ENCODE results near the gene TSLP. TPM values are rescaled to one million over a fixed set of nuclear protein-coding genes. Genes with fewer than 3 reads are reported as not detected.

Gene TSLP
- total and polyA plus RNA-seq, 2 experiments from 2014 or later: 0.07 to 0.27 TPM

- no peaks in the 10 kb centered on the region for H3K9me3 ChIP-seq (ENCODE audit: low read depth)
- H3K27ac ChIP-seq: no peak overlapping the region
- no peaks in the 10 kb centered on the region for H3K4me1 ChIP-seq (ENCODE audit: insufficient read depth)
- no peak overlapping the region for H3K4me2 ChIP-seq
- H3K79me2 ChIP-seq: no peaks in the 10 kb centered on the region
- no peaks in the 10 kb centered on the region for H3K9me2 ChIP-seq (replicated peaks; ENCODE audit: insufficient read depth)
- no peaks in the 10 kb centered on the region for H4K20me1 ChIP-seq (ENCODE audit: insufficient read depth, poor library complexity, severe bottlenecking)
- H3K36me3 ChIP-seq (replicated peaks; ENCODE audit: insufficient read depth, low read depth): no peaks in the 10 kb centered on the region
- no peak for DNase-seq (ENCODE audit: low spot score)
- H3K27me3 ChIP-seq: no peaks in the 10 kb centered on the region
- H3K4me3 ChIP-seq: no peak overlapping the region
- 100% methylated on average over 3 of the region's 3 CpGs for WGBS (ENCODE audit: low lambda C conversion rate, missing lambda C conversion rate)
- H2AFZ ChIP-seq: no peak overlapping the region
- TF ChIP-seq CTCF (IDR thresholded peaks at IDR 0.05; ENCODE audit: poor library complexity): no peak
Observed at GRCh38 chr5:111113678-111114077, 42.2 kb downstream of the TSLP start.

- Histone ChIP-seq H3K9me2 (replicated peaks; ENCODE audit: insufficient read depth) (no peaks in the 10 kb centered on the region), H3K4me1 (ENCODE audit: insufficient read depth) (no peaks in the 10 kb centered on the region), H3K4me2 (no peak overlapping the region), H3K4me3 (no peak overlapping the region), H4K20me1 (ENCODE audit: insufficient read depth, poor library complexity, severe bottlenecking) (no peaks in the 10 kb centered on the region), H3K27ac (no peak overlapping the region), H3K36me3 (replicated peaks; ENCODE audit: insufficient read depth, low read depth) (no peaks in the 10 kb centered on the region), H3K9me3 (ENCODE audit: low read depth) (no peaks in the 10 kb centered on the region), H3K27me3 (no peaks in the 10 kb centered on the region), H2AFZ (no peak overlapping the region), H3K79me2 (no peaks in the 10 kb centered on the region)
- 100% methylated on average over 1 of the region's 1 CpG for WGBS (ENCODE audit: low lambda C conversion rate, missing lambda C conversion rate)
- DNase-seq (ENCODE audit: low spot score): no peak
- TF ChIP-seq CTCF (IDR thresholded peaks at IDR 0.05; ENCODE audit: poor library complexity) (no peak), EZH2 (IDR thresholded peaks at IDR 0.05; ENCODE audit: borderline replicate concordance) (no peak), EZH2phosphoT487 (IDR thresholded peaks at IDR 0.05; ENCODE audit: low read depth, severe bottlenecking, unreplicated experiment) (no peak)
Observed at GRCh38 chr5:111115229-111115628, 43.7 kb downstream of the TSLP start.

DNA sequence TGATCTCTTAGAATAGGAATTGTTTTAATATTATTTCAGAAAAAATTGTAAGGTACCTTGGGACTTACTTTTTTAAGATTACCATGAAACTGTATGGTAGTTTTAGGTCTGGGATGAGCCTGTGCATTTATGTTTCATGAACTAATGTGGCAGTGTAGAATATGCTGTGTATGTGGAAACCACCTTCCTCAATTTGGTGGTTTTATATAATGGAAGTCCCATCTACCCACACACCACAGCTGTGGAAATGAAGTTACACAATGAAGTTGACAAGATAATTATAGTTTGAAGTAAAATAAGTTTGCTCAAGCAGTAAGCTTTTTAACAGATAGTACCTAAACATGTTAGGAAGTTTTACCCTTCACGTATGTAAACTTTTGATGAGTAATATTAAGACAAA lies 45.0 kb downstream of the TSLP start:
- Histone ChIP-seq H3K27me3 (no peaks in the 10 kb centered on the region), H2AFZ (no peak overlapping the region), H3K4me2 (no peak overlapping the region), H3K27ac (no peak overlapping the region), H4K20me1 (ENCODE audit: insufficient read depth, poor library complexity, severe bottlenecking) (no peaks in the 10 kb centered on the region), H3K79me2 (no peaks in the 10 kb centered on the region), H3K9me3 (ENCODE audit: low read depth) (no peaks in the 10 kb centered on the region), H3K4me1 (ENCODE audit: insufficient read depth) (no peaks in the 10 kb centered on the region), H3K4me3 (no peak overlapping the region), H3K36me3 (replicated peaks; ENCODE audit: insufficient read depth, low read depth) (no peaks in the 10 kb centered on the region), H3K9me2 (replicated peaks; ENCODE audit: insufficient read depth) (no peaks in the 10 kb centered on the region)
- WGBS (ENCODE audit: low lambda C conversion rate, missing lambda C conversion rate): 84% methylated on average over 1 of the region's 1 CpG
- TF ChIP-seq EZH2phosphoT487 (IDR thresholded peaks at IDR 0.05; ENCODE audit: low read depth, severe bottlenecking, unreplicated experiment) (no peak), CTCF (IDR thresholded peaks at IDR 0.05; ENCODE audit: poor library complexity) (no peak), EZH2 (IDR thresholded peaks at IDR 0.05; ENCODE audit: borderline replicate concordance) (no peak)
- DNase-seq (ENCODE audit: low spot score): no peak

DNA sequence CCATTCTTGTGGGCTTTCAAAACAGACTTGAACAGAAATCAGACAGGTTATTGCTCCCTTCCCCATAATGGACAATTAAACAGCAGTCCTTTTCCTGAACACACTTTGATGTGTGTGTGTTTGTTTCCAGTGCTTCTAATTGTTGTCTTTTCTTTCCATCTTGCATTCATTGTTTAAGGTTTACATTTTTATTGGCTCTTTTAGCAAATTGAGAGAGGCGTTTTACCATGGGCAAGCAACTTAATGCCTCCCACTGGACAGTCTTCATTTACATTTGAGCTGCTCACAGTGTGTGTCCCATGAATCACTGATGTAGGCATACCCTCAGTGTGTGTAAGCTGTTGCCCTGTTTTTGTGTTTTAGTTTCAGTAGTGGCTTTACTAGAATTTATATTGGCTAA lies 45.6 kb downstream of the TSLP start:
- Histone ChIP-seq H3K79me2 (no peaks in the 10 kb centered on the region), H3K9me2 (replicated peaks; ENCODE audit: insufficient read depth) (no peaks in the 10 kb centered on the region), H3K27me3 (no peaks in the 10 kb centered on the region), H3K27ac (no peak overlapping the region), H4K20me1 (ENCODE audit: insufficient read depth, poor library complexity, severe bottlenecking) (no peaks in the 10 kb centered on the region), H3K4me1 (ENCODE audit: insufficient read depth) (no peaks in the 10 kb centered on the region), H2AFZ (no peak overlapping the region), H3K4me3 (no peak overlapping the region), H3K4me2 (no peak overlapping the region), H3K9me3 (ENCODE audit: low read depth) (no peaks in the 10 kb centered on the region), H3K36me3 (replicated peaks; ENCODE audit: insufficient read depth, low read depth) (no peaks in the 10 kb centered on the region)
- DNase-seq (ENCODE audit: low spot score): no peak
- 58% methylated on average over 1 of the region's 1 CpG for WGBS (ENCODE audit: low lambda C conversion rate, missing lambda C conversion rate)
- TF ChIP-seq EZH2 (IDR thresholded peaks at IDR 0.05; ENCODE audit: borderline replicate concordance) (no peak), CTCF (IDR thresholded peaks at IDR 0.05; ENCODE audit: poor library complexity) (no peak), EZH2phosphoT487 (IDR thresholded peaks at IDR 0.05; ENCODE audit: low read depth, severe bottlenecking, unreplicated experiment) (no peak)

All from hepatocyte (in vitro differentiated cells).